ENCODE results near the gene TERT.

DNA sequence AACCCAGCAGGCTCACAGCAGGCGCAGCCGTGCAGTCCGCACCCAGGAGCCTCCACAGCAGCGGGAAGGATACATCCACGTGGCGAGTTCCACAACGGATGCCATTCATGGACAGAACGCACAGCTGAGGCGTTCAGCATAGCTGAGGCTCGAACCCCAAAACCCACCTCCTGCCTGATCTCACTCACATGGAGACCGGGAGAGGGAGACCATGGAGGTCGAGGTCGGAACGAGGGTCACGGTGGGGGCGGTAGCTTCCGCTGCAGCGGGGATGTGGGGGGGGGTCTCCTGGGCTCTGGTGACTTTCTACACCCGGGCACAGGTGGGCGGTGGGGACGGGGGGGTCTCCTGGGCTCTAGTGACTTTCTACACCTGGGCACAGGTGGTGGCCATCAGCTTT lies 17.5 kb downstream of the TERT start:
- TF ChIP-seq CSDC2 (CRISPR knock-in tag; IDR thresholded peaks at IDR 0.05): no peak
- TF ChIP-seq, protein P1, sequence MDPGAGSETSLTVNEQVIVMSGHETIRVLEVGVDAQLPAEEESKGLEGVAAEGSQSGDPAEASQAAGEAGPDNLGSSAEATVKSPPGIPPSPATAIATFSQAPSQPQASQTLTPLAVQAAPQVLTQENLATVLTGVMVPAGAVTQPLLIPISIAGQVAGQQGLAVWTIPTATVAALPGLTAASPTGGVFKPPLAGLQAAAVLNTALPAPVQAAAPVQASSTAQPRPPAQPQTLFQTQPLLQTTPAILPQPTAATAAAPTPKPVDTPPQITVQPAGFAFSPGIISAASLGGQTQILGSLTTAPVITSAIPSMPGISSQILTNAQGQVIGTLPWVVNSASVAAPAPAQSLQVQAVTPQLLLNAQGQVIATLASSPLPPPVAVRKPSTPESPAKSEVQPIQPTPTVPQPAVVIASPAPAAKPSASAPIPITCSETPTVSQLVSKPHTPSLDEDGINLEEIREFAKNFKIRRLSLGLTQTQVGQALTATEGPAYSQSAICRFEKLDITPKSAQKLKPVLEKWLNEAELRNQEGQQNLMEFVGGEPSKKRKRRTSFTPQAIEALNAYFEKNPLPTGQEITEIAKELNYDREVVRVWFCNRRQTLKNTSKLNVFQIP (CRISPR knock-in tag; IDR thresholded peaks at IDR 0.05; ENCODE audit: borderline replicate concordance, low read depth): no peak
- no peak for TF ChIP-seq GLIS3 (CRISPR knock-in tag; IDR thresholded peaks at IDR 0.05)
- no peak for TF ChIP-seq TOX (CRISPR knock-in tag; IDR thresholded peaks at IDR 0.05; ENCODE audit: borderline replicate concordance)
- TF ChIP-seq TCF4 (CRISPR knock-in tag; IDR thresholded peaks at IDR 0.05; ENCODE audit: borderline replicate concordance): no peak
- TF ChIP-seq RARB (CRISPR knock-in tag; IDR thresholded peaks at IDR 0.05): no peak
- TF ChIP-seq ZNF565 (CRISPR knock-in tag; conservative IDR thresholded peaks at IDR 0.05; ENCODE audit: low read depth): no peak
- no peak for TF ChIP-seq ZFP3 (CRISPR knock-in tag; IDR thresholded peaks at IDR 0.05)
- TF ChIP-seq, protein P2, sequence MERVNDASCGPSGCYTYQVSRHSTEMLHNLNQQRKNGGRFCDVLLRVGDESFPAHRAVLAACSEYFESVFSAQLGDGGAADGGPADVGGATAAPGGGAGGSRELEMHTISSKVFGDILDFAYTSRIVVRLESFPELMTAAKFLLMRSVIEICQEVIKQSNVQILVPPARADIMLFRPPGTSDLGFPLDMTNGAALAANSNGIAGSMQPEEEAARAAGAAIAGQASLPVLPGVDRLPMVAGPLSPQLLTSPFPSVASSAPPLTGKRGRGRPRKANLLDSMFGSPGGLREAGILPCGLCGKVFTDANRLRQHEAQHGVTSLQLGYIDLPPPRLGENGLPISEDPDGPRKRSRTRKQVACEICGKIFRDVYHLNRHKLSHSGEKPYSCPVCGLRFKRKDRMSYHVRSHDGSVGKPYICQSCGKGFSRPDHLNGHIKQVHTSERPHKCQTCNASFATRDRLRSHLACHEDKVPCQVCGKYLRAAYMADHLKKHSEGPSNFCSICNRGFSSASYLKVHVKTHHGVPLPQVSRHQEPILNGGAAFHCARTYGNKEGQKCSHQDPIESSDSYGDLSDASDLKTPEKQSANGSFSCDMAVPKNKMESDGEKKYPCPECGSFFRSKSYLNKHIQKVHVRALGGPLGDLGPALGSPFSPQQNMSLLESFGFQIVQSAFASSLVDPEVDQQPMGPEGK (CRISPR knock-in tag; IDR thresholded peaks at IDR 0.05; ENCODE audit: borderline replicate concordance): no peak
- TF ChIP-seq ZC3H10 (CRISPR knock-in tag; IDR thresholded peaks at IDR 0.05): no peak

Measured in SK-N-SH treated with all-trans-retinoic acid at 6 μM for 48 hours (cell line).